ENCODE data around the gene PLAC1. TPM values are rescaled to one million over a fixed set of nuclear protein-coding genes. Genes with fewer than 3 reads are reported as not detected.

PLAC1 gene
- total RNA-seq, 1 donor from 2014 or later, result 1.3 TPM

DNA sequence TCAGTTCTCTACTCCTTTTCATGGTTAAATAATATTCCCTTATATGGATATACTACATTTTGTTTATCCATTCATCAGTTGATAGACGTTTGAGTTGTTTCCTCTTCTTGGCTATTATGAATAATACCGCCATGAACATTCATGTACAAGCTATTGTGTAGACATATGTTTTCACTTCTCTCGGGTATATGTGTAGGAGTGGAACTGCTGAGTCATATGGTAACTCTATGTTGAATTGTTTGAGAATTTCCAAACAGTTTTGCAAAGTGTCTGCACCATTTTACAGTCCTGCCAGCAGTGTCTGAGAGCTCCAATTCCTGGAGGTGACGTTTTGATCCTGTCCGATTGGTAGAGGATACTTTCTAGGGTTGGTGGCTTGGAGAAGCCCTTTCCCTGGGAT, 23.6 kb downstream of the PLAC1 start:
- peak; percentile 41 for DNase-seq (ENCODE audit: low read depth)
- H3K4me3 ChIP-seq (ENCODE audit: low read depth, low read length), result no peak overlapping the region
- FAIRE-seq, result no peak
- H3K27me3 ChIP-seq (ENCODE audit: control insufficient read depth, insufficient read depth, low read length), result no peaks in the 10 kb centered on the region
- TF ChIP-seq, protein P1, sequence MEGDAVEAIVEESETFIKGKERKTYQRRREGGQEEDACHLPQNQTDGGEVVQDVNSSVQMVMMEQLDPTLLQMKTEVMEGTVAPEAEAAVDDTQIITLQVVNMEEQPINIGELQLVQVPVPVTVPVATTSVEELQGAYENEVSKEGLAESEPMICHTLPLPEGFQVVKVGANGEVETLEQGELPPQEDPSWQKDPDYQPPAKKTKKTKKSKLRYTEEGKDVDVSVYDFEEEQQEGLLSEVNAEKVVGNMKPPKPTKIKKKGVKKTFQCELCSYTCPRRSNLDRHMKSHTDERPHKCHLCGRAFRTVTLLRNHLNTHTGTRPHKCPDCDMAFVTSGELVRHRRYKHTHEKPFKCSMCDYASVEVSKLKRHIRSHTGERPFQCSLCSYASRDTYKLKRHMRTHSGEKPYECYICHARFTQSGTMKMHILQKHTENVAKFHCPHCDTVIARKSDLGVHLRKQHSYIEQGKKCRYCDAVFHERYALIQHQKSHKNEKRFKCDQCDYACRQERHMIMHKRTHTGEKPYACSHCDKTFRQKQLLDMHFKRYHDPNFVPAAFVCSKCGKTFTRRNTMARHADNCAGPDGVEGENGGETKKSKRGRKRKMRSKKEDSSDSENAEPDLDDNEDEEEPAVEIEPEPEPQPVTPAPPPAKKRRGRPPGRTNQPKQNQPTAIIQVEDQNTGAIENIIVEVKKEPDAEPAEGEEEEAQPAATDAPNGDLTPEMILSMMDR (IDR thresholded peaks at IDR 0.05; ENCODE audit: insufficient read depth, low read length, severe bottlenecking), result no peak
- H3K36me3 ChIP-seq (ENCODE audit: control insufficient read depth, insufficient read depth, low read length), result no peaks in the 10 kb centered on the region

DNA sequence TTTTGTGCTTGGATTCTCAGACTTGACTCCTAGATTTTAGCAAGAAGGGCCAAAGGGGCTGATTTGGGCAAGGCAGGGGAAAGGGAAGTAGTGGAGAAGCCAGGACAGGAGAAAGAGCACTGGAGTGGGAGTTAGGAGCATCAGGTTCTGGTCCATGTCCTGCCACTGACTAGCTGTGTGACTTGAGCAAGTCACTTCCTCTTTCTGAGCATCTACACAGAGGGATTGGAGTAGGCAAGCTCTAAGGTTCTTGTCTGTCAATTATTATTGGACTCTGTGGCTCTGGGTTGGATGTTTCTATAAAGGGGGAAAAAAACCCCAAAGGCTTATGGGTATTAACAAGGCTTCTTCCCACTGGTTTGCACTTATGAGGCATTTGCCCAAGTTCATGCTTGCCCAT, 24.4 kb downstream of the PLAC1 start:
- Histone ChIP-seq H3K27me3 (ENCODE audit: control insufficient read depth, insufficient read depth, low read length) (no peaks in the 10 kb centered on the region), H3K4me3 (ENCODE audit: low read depth, low read length) (no peak overlapping the region), H3K36me3 (ENCODE audit: control insufficient read depth, insufficient read depth, low read length) (no peaks in the 10 kb centered on the region)
- DNase-seq (ENCODE audit: low read depth), result no peak
- no peak for FAIRE-seq
- TF ChIP-seq, protein P1 (IDR thresholded peaks at IDR 0.05; ENCODE audit: insufficient read depth, low read length, severe bottlenecking), result no peak

DNA sequence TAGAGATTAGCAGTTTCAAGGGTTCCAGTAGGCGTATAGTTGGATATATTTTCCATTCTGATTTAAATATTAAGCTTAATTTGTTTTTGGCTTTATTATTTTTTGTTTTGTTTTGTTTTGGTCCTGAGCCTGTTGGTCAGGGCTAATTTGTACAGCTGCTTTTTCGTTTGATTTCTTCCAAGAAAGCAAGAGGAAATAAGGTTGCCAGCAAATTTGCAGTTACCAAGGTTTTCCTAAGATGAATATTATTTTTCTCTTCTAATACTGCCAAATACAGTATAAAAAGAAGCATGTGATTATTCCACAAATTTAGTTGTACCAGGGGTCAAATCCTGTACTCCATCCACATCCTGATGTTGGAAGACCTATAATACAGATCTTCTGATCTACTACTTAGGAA, 24.9 kb downstream of the PLAC1 start:
- DNase-seq (ENCODE audit: low read depth) (no peak), FAIRE-seq (no peak)
- H3K27me3 ChIP-seq (ENCODE audit: control insufficient read depth, insufficient read depth, low read length), result no peaks in the 10 kb centered on the region
- TF ChIP-seq, protein P1 (IDR thresholded peaks at IDR 0.05; ENCODE audit: insufficient read depth, low read length, severe bottlenecking), result no peak
- no peak overlapping the region for H3K4me3 ChIP-seq (ENCODE audit: low read depth, low read length)
- H3K36me3 ChIP-seq (ENCODE audit: control insufficient read depth, insufficient read depth, low read length), result no peaks in the 10 kb centered on the region

DNA sequence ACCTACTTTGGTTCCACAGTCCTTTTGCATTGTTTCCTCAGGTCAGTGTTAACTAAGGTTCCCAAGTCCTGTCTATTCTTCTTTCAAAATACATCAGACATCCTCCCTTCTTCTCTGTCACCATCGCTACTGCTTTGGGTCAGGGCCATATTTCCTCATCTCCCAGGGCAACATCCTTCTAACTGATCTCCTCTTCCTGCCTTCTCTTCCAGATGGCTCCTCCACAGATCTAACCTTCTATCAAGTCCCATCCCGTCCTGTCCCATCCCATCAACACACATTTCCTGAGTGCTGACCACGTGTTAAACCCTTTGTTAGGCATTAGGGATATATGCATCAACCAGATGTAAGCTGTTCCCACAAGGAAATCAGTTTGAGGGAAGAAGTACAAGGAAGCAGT, 25.9 kb downstream of the PLAC1 start:
- no peaks in the 10 kb centered on the region for H3K36me3 ChIP-seq (ENCODE audit: control insufficient read depth, insufficient read depth, low read length)
- H3K27me3 ChIP-seq (ENCODE audit: control insufficient read depth, insufficient read depth, low read length), result no peaks in the 10 kb centered on the region
- no peak for DNase-seq (ENCODE audit: low read depth)
- TF ChIP-seq, protein P1 (IDR thresholded peaks at IDR 0.05; ENCODE audit: insufficient read depth, low read length, severe bottlenecking), result no peak
- no peak for FAIRE-seq
- no peak overlapping the region for H3K4me3 ChIP-seq (ENCODE audit: low read depth, low read length)

DNA sequence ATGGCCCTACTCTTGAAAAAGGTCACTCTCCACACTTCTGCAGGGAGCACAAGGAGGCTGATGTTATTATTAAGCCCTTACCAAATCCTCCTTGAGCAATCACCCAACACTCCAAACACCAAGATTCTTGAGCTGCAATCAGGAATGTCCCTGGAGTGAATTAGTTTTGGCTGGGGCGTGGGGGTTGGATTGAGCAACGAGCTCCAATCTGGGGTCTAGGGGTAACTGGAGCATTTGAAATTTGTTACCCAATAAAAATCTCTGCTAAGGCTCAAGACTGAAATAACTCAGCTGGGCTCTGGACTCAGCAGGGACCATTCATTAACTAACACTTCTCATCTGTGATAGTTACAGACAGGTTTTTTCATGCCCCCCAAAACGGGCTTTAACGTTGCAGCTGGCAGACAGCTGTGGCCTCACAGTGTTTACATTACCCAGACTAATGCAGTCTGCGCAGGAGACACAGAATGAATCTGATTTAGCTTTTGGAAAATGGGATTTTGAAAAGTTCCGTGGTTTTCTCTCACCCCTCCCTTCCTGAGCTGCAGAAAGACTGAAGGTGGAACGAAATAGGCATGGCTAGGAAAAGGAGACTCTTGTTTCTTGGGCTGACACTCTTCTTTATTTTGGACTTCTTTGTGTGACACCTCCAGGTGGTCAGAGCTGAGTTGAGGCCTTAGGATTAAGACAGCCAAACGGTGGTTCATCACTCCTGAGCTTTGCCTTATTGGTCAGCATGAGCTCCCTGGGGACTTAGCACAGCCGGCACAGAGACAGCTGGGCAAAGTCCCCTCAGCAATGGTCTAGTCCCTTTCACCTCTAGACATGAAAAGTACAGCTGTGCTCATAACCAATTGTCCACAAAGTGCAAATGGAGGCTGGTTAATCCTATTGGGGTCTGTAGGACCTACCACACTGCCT, 26.6 kb downstream of the PLAC1 start:
- TF ChIP-seq, protein P1 (IDR thresholded peaks at IDR 0.05; ENCODE audit: insufficient read depth, low read length, severe bottlenecking), result no peak
- no peak for FAIRE-seq
- Histone ChIP-seq H3K36me3 (ENCODE audit: control insufficient read depth, insufficient read depth, low read length) (no peaks in the 10 kb centered on the region), H3K4me3 (ENCODE audit: low read depth, low read length) (no peak overlapping the region), H3K27me3 (ENCODE audit: control insufficient read depth, insufficient read depth, low read length) (no peaks in the 10 kb centered on the region)
- DNase-seq (ENCODE audit: low read depth), result no peak

Measured in bronchial epithelial cell (primary cell).